SK-N-DZ (cell line): ENCODE results near the gene AP2M1.
A peak's percentile ranks its signal among the peaks of the same experiment; 100 is the strongest.
"Not testable (repeated sequence)": the region's sequence is repeated elsewhere in the genome, so short reads cannot be mapped to it uniquely, and the experiment has no call there.

ENCODE experiments used
- DNase-seq: peaks from one replicate; pipeline ENCODE4 v3.0.0-alpha.2; 2015; ENCODE audit warnings: low spot score

Gene AP2M1

DNA sequence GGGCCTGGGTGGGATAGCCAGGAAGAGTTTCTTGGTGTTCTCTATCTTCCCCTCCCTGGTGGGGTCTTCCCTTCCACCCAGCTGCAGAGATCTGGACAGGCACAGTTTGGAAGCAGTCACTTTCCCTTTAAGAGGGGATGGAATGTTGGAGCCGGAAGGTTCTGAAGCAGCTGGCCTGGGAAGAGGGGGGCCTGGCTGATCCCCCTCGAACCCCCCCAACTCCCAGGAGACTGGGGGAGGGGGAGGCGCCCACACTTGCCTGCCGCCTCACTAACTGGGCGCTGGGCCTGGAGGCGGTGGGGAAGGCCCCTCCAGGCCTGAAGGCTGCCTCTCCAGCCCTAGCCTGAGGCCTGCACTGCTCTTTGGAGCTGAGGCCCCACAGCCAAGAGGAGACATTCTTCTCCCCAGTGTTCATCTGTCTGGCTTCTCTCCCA is 18.1 kb upstream of the AP2M1 start:
- DNase-seq: no peak

DNA sequence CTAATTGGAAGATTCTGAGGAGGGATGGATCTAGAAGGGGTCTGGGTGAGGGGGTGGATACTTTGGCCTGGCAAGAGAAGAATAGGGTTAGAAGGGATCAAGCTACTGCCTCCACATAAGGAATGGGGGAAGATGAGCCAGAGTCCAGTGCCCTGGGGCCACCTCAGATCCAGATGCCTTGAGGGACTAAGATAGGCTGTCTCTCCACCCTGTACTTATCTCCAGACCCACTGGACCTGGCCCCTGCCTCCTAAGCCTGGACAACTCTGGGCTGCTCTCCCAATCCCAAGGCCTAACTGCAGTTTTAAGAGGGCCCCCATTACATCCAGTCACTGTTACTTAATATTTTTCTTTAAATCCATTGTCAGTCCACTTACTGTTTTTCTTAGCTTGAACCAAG is 17.4 kb upstream of the AP2M1 start:
- DNase-seq: no peak

GRCh38 chr3:184158404-184158803 is 16.3 kb upstream of the AP2M1 start:
- no peak for DNase-seq

DNA sequence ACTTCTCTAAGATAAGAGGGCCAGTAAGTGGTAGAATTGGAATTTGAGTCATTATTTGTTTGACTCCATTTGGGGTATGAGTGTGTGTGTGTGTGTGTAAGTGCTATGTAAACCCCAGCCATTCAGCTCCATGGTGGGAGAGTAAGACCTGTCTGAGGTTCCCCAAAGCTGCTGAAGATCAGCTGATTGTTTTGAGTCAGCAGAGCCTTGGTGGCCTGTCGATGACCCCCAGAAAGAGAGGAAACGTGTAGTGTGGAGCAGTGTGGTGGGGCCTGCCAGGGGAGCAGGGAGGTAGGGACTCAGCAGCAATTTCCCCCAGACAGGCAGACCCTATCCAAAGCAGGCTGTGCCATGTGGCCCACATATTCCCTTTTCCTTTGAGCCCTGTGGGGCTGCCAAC is 14.2 kb upstream of the AP2M1 start:
- DNase-seq: no peak

- not testable (repeated sequence) for DNase-seq
Measured at GRCh38 chr3:184162571-184163070, 12.0 kb upstream of the AP2M1 start.

DNA sequence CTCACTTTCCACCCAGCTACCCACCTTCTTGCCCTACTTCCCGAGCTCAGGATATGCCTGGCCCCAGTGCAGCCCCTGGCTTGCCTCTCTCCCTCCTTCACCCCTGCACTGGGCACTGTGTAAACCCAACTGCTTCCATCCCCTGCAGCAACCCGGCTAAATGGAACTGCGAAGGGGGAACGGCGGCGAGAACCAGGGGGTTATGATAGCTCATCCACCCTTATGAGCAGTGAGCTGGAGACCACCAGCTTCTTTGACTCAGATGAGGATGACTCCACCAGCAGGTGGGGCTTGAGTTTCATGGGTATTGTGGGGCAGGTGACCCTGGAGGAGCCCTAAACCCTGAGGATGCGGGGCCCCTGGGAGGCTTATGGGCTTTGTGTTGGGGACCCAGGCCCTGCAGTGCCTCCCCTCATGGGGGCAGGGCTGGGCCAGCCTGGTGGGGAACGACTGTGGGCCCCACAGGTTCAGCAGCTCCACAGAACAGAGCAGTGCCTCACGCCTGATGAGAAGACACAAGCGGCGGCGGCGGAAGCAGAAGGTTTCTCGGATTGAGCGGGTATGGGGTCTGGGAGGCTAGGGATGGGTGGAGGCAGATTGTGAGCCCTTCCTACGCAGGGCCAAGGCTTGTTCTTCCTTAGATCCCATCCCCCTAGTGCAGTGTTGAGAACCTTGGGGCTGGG is 9.9 kb upstream of the AP2M1 start:
- no peak for DNase-seq

DNA sequence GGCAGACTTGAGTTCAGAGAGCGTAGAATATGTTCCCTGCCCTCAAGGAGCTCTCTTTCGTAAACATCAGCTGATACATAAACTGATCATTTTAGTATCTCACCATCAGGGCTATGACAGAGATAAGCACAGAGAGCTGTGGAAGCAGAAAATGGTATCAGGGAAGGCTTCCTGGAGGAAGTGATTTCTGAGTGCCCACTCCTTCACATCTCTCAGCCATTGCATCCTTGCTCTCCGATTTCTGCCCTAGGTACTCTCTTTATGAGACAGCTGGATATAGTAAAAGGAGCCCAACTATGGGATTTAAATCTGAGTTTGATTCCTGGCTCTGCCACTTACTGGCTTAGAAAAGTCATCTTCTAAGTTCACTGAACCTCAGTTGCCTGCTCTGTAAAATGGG is 9.1 kb upstream of the AP2M1 start:
- no peak for DNase-seq

DNA sequence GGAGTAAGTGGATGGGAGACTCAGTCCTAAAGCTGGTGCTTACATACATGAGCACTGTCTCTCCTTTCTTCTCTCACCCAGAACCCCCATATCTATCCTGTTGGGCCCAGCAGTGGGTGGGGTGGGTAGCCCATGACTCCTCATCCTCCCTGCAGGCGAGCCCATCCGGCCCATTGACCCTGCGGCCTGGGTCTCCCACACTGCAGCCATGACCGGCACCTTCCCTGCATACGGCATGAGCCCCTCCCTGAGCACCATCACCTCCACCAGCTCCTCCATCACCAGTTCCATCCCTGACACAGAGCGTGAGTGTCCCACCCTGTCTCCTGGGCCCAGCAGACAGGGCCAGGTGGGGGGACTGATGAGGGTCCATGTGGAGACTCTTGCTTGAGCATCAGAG is 8.0 kb upstream of the AP2M1 start:
- no peak for DNase-seq

DNA sequence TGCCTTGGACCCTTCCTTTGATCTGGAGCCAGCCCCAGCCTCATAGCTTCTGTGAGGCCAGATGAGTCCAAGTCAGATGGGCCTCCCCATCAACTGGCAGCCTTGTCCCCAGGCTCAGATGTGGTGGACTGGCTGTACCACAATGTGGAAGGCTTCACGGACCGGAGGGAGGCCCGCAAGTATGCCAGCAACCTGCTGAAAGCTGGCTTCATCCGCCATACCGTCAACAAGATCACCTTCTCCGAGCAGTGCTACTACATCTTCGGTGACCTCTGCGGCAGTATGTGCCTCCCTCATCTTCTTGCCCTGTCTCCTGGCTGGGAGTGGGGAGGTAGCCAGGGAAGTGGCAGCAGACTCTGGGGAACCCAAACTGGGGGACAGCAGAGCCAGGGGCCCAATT is 6.9 kb upstream of the AP2M1 start:
- no peak for DNase-seq

DNA sequence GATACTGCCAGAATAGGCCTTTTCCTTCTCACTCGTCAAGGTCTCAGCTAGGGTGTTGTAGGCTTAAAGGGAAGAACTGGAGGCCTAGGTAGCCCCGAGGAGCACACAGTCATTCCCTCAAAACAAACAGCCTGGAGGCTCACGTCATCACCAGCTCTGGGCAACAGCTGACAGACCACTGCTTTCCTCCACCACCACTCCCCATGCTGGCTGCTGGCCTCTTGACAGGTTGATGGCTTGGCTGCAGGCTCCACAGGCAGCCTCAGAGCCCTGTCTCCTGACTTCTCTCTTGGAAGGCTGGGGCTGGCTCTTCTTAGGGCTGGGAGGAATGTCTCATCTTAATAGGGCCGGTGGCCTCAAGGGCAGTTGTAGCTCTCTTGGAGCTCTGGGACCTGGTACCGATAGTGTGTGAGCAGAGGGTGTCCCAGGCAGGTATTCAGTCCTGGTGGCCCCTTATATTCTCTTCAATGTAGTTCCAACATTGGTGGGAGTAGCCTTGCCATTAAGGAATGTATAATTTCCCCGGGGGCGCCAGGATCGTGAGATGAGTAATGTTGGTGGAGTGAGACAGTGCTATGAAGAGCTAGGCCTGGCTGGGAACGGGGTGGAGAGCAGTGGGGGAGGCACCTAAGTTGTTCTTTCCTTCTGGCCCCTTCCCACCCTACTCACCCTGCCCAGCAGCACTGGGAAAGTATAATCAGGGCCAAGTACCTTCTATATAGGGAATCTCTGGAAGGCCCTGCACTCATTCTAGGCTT is 6.1 kb upstream of the AP2M1 start:
- DNase-seq: no peak

DNA sequence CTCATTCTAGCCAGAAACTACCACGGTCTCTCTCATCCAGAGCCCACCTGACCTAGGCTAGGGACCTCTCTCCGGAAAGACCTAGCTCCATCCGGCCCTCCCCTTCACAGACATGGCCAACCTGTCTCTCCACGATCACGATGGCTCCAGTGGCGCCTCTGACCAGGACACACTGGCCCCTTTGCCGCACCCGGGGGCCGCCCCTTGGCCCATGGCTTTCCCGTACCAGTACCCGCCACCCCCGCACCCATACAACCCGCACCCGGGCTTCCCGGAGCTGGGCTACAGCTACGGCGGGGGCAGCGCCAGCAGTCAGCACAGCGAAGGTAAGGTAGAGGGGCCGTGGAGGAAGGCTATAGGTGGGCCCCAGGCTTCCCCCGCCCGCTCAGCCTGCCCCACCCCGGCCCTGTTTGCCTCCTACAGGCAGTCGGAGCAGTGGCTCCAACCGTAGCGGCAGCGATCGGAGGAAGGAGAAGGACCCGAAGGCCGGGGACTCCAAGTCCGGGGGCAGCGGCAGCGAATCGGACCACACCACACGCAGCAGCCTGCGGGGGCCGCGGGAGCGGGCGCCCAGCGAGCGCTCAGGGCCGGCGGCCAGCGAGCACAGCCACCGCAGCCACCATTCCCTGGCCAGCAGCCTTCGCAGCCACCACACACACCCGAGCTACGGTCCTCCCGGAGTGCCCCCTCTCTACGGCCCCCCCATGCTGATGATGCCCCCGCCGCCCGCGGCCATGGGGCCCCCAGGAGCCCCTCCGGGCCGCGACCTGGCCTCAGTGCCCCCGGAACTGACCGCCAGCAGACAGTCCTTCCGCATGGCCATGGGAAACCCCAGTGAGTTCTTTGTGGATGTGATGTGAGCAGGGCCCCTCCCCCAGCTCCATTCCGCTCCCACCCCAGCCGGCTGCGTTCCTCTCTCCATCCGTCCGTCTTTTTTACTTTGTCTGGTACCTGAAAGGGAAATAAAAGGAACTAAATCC is 4.5 kb upstream of the AP2M1 start:
- DNase-seq: no peak

GRCh38 chr3:184171562-184171961 is 3.1 kb upstream of the AP2M1 start:
- DNase-seq: no peak

- no peak for DNase-seq
Measured at GRCh38 chr3:184172681-184173373, 1.8 kb upstream of the AP2M1 start.

DNA sequence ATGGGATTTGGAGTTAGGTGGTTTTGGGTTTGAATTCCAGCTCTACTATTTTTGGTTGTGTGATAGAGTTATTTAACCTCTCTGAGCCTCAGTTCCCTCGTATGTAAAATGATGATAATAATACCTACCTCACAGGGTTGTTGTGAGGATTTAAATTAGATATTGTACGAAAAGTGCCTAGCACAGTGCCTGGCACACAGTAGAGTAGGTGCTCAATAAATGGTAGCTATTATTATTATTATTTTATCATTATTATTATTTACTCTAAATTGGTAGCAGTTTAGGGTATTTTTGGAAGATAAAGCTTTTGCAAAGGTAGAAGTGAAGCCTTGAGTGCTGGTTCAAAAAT is 1.3 kb upstream of the AP2M1 start:
- DNase-seq: no peak

DNA sequence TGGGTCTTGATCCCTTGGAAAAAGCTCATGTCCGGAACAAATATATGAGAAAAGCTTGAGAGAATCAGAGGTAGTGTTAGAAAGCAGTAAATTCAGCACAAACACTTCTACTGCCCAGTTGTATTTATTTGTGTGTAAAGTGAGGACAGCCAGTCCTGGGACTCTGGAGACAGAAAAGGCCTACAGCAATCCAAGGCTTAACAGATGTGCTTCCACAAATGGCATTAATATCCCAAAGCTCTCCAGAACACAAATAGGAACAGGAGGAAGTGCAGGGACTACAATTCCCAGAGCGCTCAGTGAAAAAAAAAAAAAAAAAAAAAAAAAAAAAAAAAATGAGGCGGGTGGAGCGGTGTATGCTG is 390 bp upstream of the AP2M1 start:
- DNase-seq: no peak

DNA sequence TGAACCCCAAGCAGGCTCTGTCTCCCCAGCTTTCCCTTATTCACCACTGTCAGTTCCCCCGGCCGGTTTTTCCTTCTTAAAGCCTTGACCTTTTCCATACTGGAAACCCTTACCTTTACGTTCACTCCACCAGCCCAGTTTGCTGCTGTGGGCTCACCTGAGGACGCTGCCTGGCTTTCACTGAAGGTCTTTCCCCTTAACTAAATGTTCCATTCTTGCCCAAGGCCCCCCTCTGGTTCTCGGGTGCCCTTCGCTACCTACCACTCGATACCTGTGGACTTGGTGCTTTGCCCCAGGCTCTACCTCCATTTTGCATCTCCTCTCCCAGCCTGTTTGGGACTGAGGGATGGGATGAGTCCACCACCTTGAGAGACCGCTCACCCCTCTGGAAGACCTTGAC is 851 bp downstream of the AP2M1 start:
- DNase-seq: no peak

GRCh38 chr3:184175981-184176376 is 1.3 kb downstream of the AP2M1 start:
- no peak for DNase-seq

DNA sequence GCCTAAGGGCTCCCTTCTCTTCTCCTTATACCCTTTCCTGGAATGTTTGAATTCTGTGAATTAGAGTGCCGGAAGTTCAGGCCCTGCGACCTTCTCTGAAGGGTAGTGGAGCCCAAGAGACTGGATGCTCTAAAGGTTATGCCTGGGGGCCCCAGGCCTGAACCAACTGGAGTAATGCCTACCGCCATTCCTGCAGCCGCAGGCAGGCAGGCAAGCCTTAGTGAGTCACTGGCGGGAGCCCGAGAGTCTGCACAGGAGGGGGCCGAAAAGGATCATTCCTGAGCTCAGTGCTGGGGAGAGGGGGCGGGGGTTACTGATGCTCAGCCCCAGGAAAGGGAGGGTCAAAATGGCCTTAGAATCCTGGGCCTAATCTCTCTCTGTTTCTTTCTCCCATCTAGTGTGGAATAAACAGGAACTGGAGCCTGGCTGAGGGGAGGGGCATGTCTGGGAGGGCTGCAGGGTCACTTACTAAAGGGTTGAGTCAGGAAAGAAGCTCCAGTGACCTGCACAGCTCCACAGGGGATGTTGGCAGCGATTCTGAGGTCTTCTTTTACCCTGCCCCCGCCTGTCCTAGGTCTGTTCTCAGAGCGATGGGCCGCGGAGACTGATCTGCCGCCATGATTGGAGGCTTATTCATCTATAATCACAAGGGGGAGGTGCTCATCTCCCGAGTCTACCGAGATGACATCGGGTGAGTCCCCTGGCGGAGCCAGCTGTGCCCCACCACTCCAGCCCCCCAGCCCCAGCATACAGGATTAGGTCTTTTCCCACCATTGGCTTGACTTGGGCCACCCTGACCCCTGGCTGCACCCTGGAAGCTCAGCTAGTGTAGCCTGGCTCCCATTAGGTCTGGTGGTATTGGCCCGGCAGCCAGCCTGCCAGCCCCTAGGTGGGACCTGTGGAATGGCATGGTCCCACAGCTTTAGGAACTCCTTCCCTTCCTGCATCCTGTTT is 2.0 kb downstream of the AP2M1 start:
- peak; percentile 70 for DNase-seq

DNA sequence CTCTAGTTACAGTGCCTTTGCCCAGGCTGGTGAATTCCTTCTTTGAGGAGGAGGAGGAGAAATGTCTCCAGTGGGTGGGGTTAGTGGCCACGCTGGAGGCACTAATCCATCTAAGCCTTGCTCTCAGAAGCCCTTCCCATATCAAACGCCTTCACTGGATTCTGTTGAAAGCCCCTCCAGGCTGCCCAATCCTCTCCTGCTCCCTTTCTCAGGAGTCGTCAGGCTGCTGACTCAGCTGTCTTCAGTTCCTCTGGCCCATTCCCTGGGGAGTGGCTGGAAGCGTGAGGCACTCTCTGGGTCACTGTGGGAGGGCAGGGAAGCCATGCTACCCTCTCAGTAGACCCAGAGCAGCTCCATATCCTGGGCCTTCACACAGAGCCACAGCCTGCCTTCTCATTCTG is 2.7 kb downstream of the AP2M1 start:
- no peak for DNase-seq

DNA sequence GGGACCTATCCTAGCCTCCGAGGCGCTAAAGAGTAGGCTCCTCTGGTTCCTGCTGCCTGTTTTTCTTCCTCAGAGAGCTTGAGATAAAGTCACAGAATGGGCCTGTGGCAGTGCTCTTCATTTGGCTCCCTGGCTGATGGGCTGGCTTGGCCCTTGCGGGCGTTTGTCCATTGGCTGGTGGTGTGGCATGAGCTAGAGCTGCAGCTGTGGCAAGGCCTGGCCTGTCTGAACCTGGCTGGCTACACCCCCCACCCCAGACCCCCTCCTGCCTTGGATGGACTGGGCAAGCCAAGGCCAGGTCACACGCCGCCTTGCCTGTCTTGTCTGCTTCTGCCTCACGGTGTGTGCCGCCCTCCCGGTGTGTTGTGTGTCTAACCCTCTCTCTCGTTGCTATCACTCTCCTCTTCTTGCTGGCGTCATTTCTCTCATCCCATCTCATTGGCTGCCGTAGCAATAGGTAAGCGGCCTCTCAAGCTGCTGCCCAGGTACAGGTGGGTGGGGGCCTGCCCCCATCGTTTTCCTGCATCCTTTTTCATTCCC is 3.2 kb downstream of the AP2M1 start:
- DNase-seq: no peak
